Osteocyte (in vitro differentiated cells): ENCODE data around the gene OTOF. TPM values are rescaled to one million over a fixed set of nuclear protein-coding genes. Genes with fewer than 3 reads are reported as not detected.

Experiments
- DNase-seq: peaks from one replicate; pipeline ENCODE4 v3.0.0; 2021; ENCODE audit warnings: mixed read lengths; ENCODE audit not compliant: unreplicated experiment; ENCODE audit errors: extremely low spot score
- H3K27ac Mint-ChIP-seq: one replicate; pipeline ENCODE4 v1.8.0; 2021; ENCODE audit warnings: mild to moderate bottlenecking, mixed read lengths; ENCODE audit not compliant: unreplicated experiment
- H3K27me3 Mint-ChIP-seq: one replicate; pipeline ENCODE4 v1.8.0; 2021; ENCODE audit warnings: mixed read lengths; ENCODE audit not compliant: unreplicated experiment
- H3K36me3 Mint-ChIP-seq: one replicate; pipeline ENCODE4 v1.8.0; 2021; ENCODE audit warnings: mixed read lengths; ENCODE audit not compliant: unreplicated experiment
- H3K4me1 Mint-ChIP-seq: one replicate; pipeline ENCODE4 v1.8.0; 2021; ENCODE audit warnings: mixed read lengths; ENCODE audit not compliant: unreplicated experiment
- H3K4me3 Mint-ChIP-seq: one replicate; pipeline ENCODE4 v1.8.0; 2021; ENCODE audit warnings: mild to moderate bottlenecking, moderate library complexity, mixed read lengths; ENCODE audit not compliant: unreplicated experiment
- H3K9me3 Mint-ChIP-seq: one replicate; pipeline ENCODE4 v1.8.0; 2021; ENCODE audit warnings: mixed read lengths; ENCODE audit not compliant: unreplicated experiment
- total RNA-seq: library from RNA; stranded (reverse); gene quantifications from 2 replicates; pipeline ENCODE4 v1.2.1, GENCODE V29; 2021
- TF ChIP-seq, protein P1 (sequence below): fragments of 200-600 bp; sonication (generic); IDR thresholded peaks from 2 replicates; pipeline ENCODE4 v1.5.0; 2021; ENCODE audit warnings: antibody characterized with exemption, mild to moderate bottlenecking, moderate library complexity

The OTOF gene
- total RNA-seq, 1 donor from 2014 or later, result not detected

DNA sequence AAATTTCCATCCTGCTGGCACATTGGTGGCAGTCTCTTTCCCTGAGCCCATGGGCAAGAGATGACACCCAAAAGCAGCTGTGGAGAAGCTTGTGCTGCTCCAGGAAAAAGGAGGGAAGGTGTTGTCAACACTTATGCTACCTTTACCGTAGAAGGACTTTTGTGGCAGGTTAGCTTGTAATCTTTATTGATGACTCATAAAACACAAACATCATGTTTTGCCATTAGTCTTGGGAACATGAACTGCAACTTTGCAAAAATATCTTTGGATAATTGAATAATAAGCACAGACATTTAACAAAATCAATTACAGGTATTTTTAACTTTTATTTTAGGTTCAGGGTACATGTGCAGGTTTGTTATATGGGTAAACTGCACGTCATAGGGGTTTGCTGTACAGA, 42.8 kb downstream of the OTOF start:
- H3K27ac Mint-ChIP-seq, result no peak overlapping the region
- no peak for DNase-seq
- H3K36me3 Mint-ChIP-seq, result no peaks in the 10 kb centered on the region
- no peaks in the 10 kb centered on the region for H3K4me1 Mint-ChIP-seq
- peaks cover 39% of the 10 kb centered on the region for H3K27me3 Mint-ChIP-seq
- H3K4me3 Mint-ChIP-seq, result no peak overlapping the region
- TF ChIP-seq, protein P1, sequence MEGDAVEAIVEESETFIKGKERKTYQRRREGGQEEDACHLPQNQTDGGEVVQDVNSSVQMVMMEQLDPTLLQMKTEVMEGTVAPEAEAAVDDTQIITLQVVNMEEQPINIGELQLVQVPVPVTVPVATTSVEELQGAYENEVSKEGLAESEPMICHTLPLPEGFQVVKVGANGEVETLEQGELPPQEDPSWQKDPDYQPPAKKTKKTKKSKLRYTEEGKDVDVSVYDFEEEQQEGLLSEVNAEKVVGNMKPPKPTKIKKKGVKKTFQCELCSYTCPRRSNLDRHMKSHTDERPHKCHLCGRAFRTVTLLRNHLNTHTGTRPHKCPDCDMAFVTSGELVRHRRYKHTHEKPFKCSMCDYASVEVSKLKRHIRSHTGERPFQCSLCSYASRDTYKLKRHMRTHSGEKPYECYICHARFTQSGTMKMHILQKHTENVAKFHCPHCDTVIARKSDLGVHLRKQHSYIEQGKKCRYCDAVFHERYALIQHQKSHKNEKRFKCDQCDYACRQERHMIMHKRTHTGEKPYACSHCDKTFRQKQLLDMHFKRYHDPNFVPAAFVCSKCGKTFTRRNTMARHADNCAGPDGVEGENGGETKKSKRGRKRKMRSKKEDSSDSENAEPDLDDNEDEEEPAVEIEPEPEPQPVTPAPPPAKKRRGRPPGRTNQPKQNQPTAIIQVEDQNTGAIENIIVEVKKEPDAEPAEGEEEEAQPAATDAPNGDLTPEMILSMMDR, result no peak
- no peaks in the 10 kb centered on the region for H3K9me3 Mint-ChIP-seq

DNA sequence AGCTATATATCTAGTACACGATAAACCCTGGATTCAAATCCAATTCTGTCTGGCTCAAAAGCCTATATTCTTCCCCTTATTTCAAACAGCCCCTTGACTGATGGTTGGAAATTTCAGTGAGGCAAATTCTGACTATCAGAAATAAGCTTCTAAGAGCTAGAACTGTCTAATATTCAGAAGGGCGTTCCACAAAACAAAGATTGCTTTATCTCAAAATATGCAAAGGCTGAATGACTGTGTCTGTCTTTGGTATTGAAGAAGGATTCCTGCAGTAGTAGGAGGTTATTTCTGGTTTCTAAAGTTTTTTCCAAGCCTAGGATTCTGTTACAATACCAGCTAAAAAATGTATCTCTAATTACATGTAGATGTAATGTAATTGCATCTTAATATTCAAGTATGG, 45.1 kb downstream of the OTOF start:
- TF ChIP-seq, protein P1, result no peak
- Mint-ChIP-seq H3K36me3 (no peaks in the 10 kb centered on the region), H3K4me3 (no peak overlapping the region), H3K27me3 (peaks cover 31% of the 10 kb centered on the region), H3K4me1 (no peaks in the 10 kb centered on the region), H3K27ac (no peak overlapping the region), H3K9me3 (no peaks in the 10 kb centered on the region)
- DNase-seq, result no peak

DNA sequence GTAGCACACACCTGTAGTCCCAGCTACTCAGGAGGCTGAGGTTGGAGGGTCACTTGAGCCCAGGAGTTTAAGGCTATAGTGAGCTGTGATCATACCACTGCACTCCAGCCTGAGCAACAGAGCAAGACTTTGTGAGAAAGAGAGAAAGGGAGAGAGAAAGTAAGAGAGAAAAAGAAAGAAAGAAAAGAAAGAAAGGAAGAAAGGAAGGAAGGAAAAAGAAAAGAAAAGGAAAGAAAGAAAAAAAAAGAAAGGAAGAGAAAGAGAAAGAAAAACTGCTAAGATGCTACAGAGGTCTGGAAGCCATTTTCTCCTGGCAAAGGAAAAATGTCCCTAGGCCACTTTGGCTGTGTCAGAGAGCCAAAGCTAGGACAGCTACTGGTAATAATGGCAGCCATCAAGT, 45.6 kb downstream of the OTOF start:
- Mint-ChIP-seq H3K27ac (no peak overlapping the region), H3K9me3 (no peaks in the 10 kb centered on the region), H3K27me3 (peaks cover 35% of the 10 kb centered on the region), H3K4me3 (no peak overlapping the region), H3K36me3 (no peaks in the 10 kb centered on the region), H3K4me1 (no peaks in the 10 kb centered on the region)
- no peak for DNase-seq
- TF ChIP-seq, protein P1, result no peak

DNA sequence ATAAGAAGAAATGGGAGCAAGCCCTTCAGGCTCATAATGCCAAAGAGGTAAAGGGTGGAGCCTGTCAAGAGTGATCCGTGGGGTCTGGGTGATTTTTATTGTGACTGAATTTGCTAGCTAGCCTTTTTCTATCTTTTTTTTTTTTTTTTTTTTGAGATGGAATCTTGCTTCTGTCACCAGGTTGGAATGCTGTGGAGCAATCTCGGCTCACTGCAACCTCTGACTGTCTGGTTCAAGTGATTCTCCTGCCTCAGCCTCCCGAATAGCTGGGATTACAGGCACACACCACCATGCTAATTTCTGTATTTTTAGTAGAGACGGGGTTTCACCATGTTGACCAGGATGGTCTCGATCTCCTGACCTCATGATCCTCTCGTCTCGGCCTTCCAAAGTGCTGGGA, 47.1 kb downstream of the OTOF start:
- DNase-seq, result no peak
- no peak overlapping the region for H3K27ac Mint-ChIP-seq
- no peaks in the 10 kb centered on the region for H3K4me1 Mint-ChIP-seq
- TF ChIP-seq, protein P1, result no peak
- no peak overlapping the region for H3K4me3 Mint-ChIP-seq
- no peaks in the 10 kb centered on the region for H3K9me3 Mint-ChIP-seq
- H3K27me3 Mint-ChIP-seq, result peaks cover 37% of the 10 kb centered on the region
- no peaks in the 10 kb centered on the region for H3K36me3 Mint-ChIP-seq

DNA sequence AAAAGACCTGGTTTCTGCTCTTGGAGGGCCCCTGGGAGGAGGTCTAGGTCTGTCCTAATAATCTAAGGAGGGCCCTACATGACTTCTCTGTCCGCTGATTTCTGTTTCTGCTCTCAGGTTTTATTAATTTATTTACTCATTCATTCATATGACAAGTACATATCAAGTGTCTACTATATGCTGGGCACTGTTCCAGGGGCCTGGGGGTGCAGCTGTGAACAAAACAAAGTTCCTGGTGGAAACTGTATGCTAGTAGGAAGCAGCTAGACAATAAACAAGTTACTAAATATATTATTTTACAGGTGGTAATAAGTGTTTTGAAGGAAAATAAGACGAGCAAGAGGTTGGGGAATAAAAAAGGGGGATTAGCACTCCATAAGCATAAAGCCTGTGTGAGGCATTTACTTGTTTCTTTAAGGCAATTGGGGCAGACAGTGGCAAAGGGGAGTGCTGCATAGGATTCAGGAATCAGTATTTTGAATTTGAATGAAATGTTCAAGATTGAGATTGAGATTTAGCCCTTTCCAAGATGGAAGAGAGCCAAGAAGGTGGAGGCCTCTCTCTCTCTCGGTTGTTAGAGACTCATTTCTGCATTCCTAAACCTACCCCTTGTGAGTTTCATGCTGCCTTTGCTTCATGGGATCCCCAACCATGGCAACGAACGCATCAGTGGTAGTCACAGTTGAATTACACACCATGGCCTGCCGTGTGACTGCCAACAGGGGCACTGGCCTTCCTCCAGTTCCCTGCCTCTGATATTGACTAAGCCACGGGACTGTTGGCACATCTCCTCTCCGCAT, 47.9 kb downstream of the OTOF start:
- DNase-seq, result no peak
- no peak overlapping the region for H3K27ac Mint-ChIP-seq
- peaks cover 39% of the 10 kb centered on the region for H3K27me3 Mint-ChIP-seq
- H3K36me3 Mint-ChIP-seq, result no peaks in the 10 kb centered on the region
- TF ChIP-seq, protein P1, result no peak
- no peaks in the 10 kb centered on the region for H3K9me3 Mint-ChIP-seq
- no peak overlapping the region for H3K4me3 Mint-ChIP-seq
- H3K4me1 Mint-ChIP-seq, result no peaks in the 10 kb centered on the region
